PC-3 (cell line): ENCODE measurements around the gene SH3RF2.

ENCODE experiments used
- EZH2 ChIP-seq: fragments of 300-600 bp; sonication (generic); IDR thresholded peaks from one replicate; pipeline ENCODE4 v1.6.1; 2017; ENCODE audit warnings: antibody characterized with exemption, mild to moderate bottlenecking, low read length; ENCODE audit not compliant: unreplicated experiment
- EZH2phosphoT487 ChIP-seq: fragments of 300-600 bp; sonication (generic); IDR thresholded peaks from 2 replicates; pipeline ENCODE4 v1.6.1; 2018; ENCODE audit warnings: mild to moderate bottlenecking, antibody characterized with exemption, low read length, borderline replicate concordance
- TF ChIP-seq, protein P1 (sequence below): fragments of 300-600 bp; sonication (generic); conservative IDR thresholded peaks from 2 replicates; pipeline ENCODE4 v1.5.1; 2017; ENCODE audit warnings: antibody characterized with exemption, low read depth, mild to moderate bottlenecking, low read length

DNA sequence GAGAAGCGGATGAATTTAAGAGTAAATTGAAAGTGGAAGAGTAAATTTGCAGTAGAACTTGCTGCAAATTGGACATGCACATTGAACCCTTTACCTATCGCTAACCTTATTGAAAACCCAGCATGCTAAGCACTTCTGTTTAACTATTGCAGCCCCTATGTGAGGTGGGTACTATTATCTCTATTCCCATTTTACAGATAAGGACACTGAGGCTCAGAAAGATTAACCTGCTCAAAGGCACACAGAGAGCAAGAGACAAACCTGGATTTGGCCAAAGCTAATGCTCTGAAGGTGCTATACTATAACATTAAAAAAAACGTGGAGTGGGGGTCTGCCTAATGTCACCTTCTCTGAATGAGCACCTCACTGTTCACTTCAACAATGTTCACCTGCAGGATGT, 21.0 kb downstream of the SH3RF2 start:
- TF ChIP-seq, protein P1, sequence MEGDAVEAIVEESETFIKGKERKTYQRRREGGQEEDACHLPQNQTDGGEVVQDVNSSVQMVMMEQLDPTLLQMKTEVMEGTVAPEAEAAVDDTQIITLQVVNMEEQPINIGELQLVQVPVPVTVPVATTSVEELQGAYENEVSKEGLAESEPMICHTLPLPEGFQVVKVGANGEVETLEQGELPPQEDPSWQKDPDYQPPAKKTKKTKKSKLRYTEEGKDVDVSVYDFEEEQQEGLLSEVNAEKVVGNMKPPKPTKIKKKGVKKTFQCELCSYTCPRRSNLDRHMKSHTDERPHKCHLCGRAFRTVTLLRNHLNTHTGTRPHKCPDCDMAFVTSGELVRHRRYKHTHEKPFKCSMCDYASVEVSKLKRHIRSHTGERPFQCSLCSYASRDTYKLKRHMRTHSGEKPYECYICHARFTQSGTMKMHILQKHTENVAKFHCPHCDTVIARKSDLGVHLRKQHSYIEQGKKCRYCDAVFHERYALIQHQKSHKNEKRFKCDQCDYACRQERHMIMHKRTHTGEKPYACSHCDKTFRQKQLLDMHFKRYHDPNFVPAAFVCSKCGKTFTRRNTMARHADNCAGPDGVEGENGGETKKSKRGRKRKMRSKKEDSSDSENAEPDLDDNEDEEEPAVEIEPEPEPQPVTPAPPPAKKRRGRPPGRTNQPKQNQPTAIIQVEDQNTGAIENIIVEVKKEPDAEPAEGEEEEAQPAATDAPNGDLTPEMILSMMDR, result no peak
- no peak for TF ChIP-seq EZH2
- TF ChIP-seq EZH2phosphoT487, result no peak
